SK-N-SH (cell line): Measurements from ENCODE around the gene AOAH. TPM values are rescaled to one million over a fixed set of nuclear protein-coding genes. Genes with fewer than 3 reads are reported as not detected.

Experiments used
- CTCF ChIA-PET: fragments of 300-600, 350-600 bp; formaldehyde crosslinking; extraction: SDS; loops from one replicate; lab custom pipeline; 2021; lab: Yijun Ruan, JAX
- POLR2A ChIA-PET: fragments of 350-600 bp; sonication (Branson Sonifier 250); formaldehyde crosslinking; extraction: SDS; loops from one replicate; lab custom pipeline; 2020; ENCODE audit warnings: antibody characterized with exemption, inconsistent platforms; lab: Yijun Ruan, JAX
- DNase-seq: peaks from one replicate; pipeline ENCODE4 v3.0.0; 2012
- H2AFZ ChIP-seq: fragments of 200-600 bp; sonication (generic); 2 replicates; pipeline ENCODE4 v1.8.1; 2016; ENCODE audit warnings: antibody characterized with exemption, mild to moderate bottlenecking, low read depth
- H3F3A ChIP-seq: fragments of 200-600 bp; sonication (generic); replicated peaks from 2 replicates; pipeline ENCODE3; 2016; ENCODE audit warnings: antibody characterized with exemption, mild to moderate bottlenecking; ENCODE audit not compliant: insufficient read depth
- H3K27ac ChIP-seq, 2 experiments: fragments of 200-500 bp in 1 of 2; fragments of 200-600 bp in 1 of 2; sonication (Bioruptor generic) in 1 of 2; sonication (generic), shearing (Covaris generic) in 1 of 2; 2 replicates each; pipeline versions ENCODE4 v1.5.1 to v1.6.1; 2014 to 2016; ENCODE audit warnings: low read depth in 2 of 2, inconsistent platforms in 1 of 2, low read length in 1 of 2, mild to moderate bottlenecking in 1 of 2, mixed read lengths in 1 of 2
- H3K27me3 ChIP-seq: fragments of 200-600 bp; sonication (generic), shearing (Covaris generic); 2 replicates; pipeline ENCODE4 v1.6.1; 2016; ENCODE audit warnings: mixed run types; ENCODE audit not compliant: insufficient read depth
- H3K36me3 ChIP-seq, 2 experiments: fragments of 200-500 bp in 1 of 2; fragments of 200-600 bp in 1 of 2; sonication (Bioruptor generic) in 1 of 2; sonication (generic) in 1 of 2; replicated peaks in 1 of 2; 2 replicates each; pipeline versions ENCODE3 to v1.5.1; 2014 to 2016; ENCODE audit warnings: low read length in 1 of 2, mild to moderate bottlenecking in 1 of 2; ENCODE audit not compliant: insufficient read depth in 2 of 2, control insufficient read depth in 1 of 2
- H3K4me1 ChIP-seq, 2 experiments: fragments of 200-500 bp in 1 of 2; fragments of 200-600 bp in 1 of 2; sonication (Bioruptor generic) in 1 of 2; sonication (generic), shearing (Covaris generic) in 1 of 2; 2 replicates each; pipeline versions ENCODE4 v1.5.1 to v1.6.1; 2014 to 2016; ENCODE audit warnings: low read depth in 1 of 2, low read length in 1 of 2, mixed run types in 1 of 2; ENCODE audit not compliant: insufficient read depth in 2 of 2, control insufficient read depth in 1 of 2
- H3K4me2 ChIP-seq: fragments of 200-600 bp; sonication (generic), shearing (Covaris generic); 2 replicates; pipeline ENCODE4 v1.6.1; 2017; ENCODE audit warnings: mixed run types
- H3K4me3 ChIP-seq, 2 experiments: fragments of 200-500 bp in 1 of 2; fragments of 200-600 bp in 1 of 2; sonication (Bioruptor generic) in 1 of 2; sonication (generic), shearing (Covaris generic) in 1 of 2; 2 replicates each; pipeline versions ENCODE4 v1.5.1 to v1.8.1; 2014 to 2016; ENCODE audit warnings: low read depth in 2 of 2, inconsistent platforms in 1 of 2, low read length in 1 of 2, mild to moderate bottlenecking in 1 of 2, mixed read lengths in 1 of 2, moderate library complexity in 1 of 2
- H3K79me2 ChIP-seq: fragments of 200-600 bp; sonication (generic); 2 replicates; pipeline ENCODE4 v1.8.1; 2017; ENCODE audit warnings: mild to moderate bottlenecking; ENCODE audit not compliant: insufficient read depth
- H3K9ac ChIP-seq: fragments of 200-600 bp; sonication (generic); 2 replicates; pipeline ENCODE4 v1.6.1; 2017; ENCODE audit warnings: mixed run types
- H3K9me2 ChIP-seq: fragments of 200-600 bp; sonication (generic); 2 replicates; pipeline ENCODE4 v1.6.1; 2017; ENCODE audit warnings: mixed run types
- H3K9me3 ChIP-seq: fragments of 200-600 bp; sonication (generic); 2 replicates; pipeline ENCODE4 v1.6.1; 2017; ENCODE audit warnings: mixed run types, mild to moderate bottlenecking, moderate library complexity
- H4K20me1 ChIP-seq: fragments of 200-600 bp; sonication (generic); 2 replicates; pipeline ENCODE4 v1.6.1; 2017; ENCODE audit warnings: mild to moderate bottlenecking, mixed run types; ENCODE audit not compliant: insufficient read depth
- CTCF ChIP-seq: fragments of 200-600 bp; sonication (generic); IDR thresholded peaks from 2 replicates; pipeline ENCODE4 v1.6.1; 2017; ENCODE audit warnings: antibody characterized with exemption, mild to moderate bottlenecking, moderate library complexity
- EP300 ChIP-seq, 2 experiments: IDR thresholded peaks; 2 replicates each; pipeline versions ENCODE4 v1.4.0 to v1.6.1; 2012; ENCODE audit warnings: borderline replicate concordance in 1 of 2, low read depth in 1 of 2, low read length in 1 of 2
- EZH2phosphoT487 ChIP-seq: fragments of 200-600 bp; sonication (generic); IDR thresholded peaks from 2 replicates; pipeline ENCODE4 v1.6.1; 2017; ENCODE audit warnings: low read depth, mixed run types, mild to moderate bottlenecking, antibody characterized with exemption, moderate library complexity, borderline replicate concordance
- GABPA ChIP-seq: IDR thresholded peaks from 2 replicates; pipeline ENCODE4 v1.4.0; 2012; ENCODE audit warnings: low read depth, mild to moderate bottlenecking
- JUND ChIP-seq: IDR thresholded peaks from 2 replicates; pipeline ENCODE4 v1.4.0; 2012
- MAX ChIP-seq: IDR thresholded peaks from 2 replicates; pipeline ENCODE4 v1.4.0; 2012; ENCODE audit warnings: low read depth
- MEF2A ChIP-seq: IDR thresholded peaks from 2 replicates; pipeline ENCODE4 v1.4.0; 2012; ENCODE audit warnings: low read depth, borderline replicate concordance
- PBX3 ChIP-seq: IDR thresholded peaks from 2 replicates; pipeline ENCODE4; 2012
- RAD21 ChIP-seq: IDR thresholded peaks from 2 replicates; pipeline ENCODE4 v1.6.1; 2012; ENCODE audit warnings: mild to moderate bottlenecking, low read length
- RCOR1 ChIP-seq: fragments of 150-350 bp; IDR thresholded peaks from 2 replicates; pipeline ENCODE4 v1.6.1; 2017; ENCODE audit warnings: antibody characterized with exemption, low read length
- REST ChIP-seq: IDR thresholded peaks from 2 replicates; pipeline ENCODE4 v1.6.1; 2012; ENCODE audit warnings: mild to moderate bottlenecking, low read depth, low read length, moderate library complexity
- TEAD4 ChIP-seq: IDR thresholded peaks from 2 replicates; pipeline ENCODE4 v1.4.0; 2012; ENCODE audit warnings: mild to moderate bottlenecking, borderline replicate concordance; ENCODE audit not compliant: insufficient read depth
- USF1 ChIP-seq: IDR thresholded peaks from 2 replicates; pipeline ENCODE4 v1.4.0; 2012; ENCODE audit warnings: low read depth, borderline replicate concordance
- WGBS: methylation state at CpG from one replicate; pipeline ENCODE4 v1.1.6; 2017; ENCODE audit warnings: low lambda C conversion rate; 5-methylcytosine and 5-hydroxymethylcytosine counted together
- polyA plus RNA-seq, 3 experiments: library from polyadenylated mRNA; depleted of rRNA; stranded (reverse); fragments of >200 nt; gene quantifications; 2 replicates each; pipeline ENCODE4 v1.2.3, GENCODE V29; 2012

The AOAH gene
- polyA plus RNA-seq, 1 of the 3 experiments (the other 2 are of a cell fraction), result not detected

GRCh38 chr7:36601601-36602000, 122.7 kb downstream of the AOAH start:
- CTCF ChIA-PET, result interaction anchor here (1.9 kb wide), 1 partner anchor 114 kb away, joined by 7 read pairs; no protein-coding TSS in a partner anchor
- H3K4me2 ChIP-seq, result no peak overlapping the region; the same call in 1 of the 2 replicates

GRCh38 chr7:36600869-36601530, 123.3 kb downstream of the AOAH start:
- 55% methylated on average over 5 of the region's 5 CpGs for WGBS
- Histone ChIP-seq H3K4me1 (peaks cover 0 to 6% of the 10 kb centered on the region in 2 experiments; a peak in 1 of 4 replicates), H3F3A (no peaks in the 10 kb centered on the region), H3K9me2 (no peaks in the 10 kb centered on the region), H3K4me2 (no peak overlapping the region; the same call in 1 of the 2 replicates), H3K9me3 (no peaks in the 10 kb centered on the region), H3K27me3 (no peaks in the 10 kb centered on the region), H2AFZ (no peak overlapping the region), H3K79me2 (no peaks in the 10 kb centered on the region), H4K20me1 (no peaks in the 10 kb centered on the region), H3K4me3 (no peak overlapping the region), H3K36me3 (no peaks in the 10 kb centered on the region), H3K9ac (no peak overlapping the region), H3K27ac (peak overlapping the region in 1 of 2 experiments; percentile 11; a peak in 1 of 4 replicates)
- DNase-seq, result no peak
- ChIA-PET POLR2A (no interaction called here), CTCF (interaction anchor here (0.6 to 1.9 kb wide), 2 partner anchors 8 to 113 kb away, joined by 3 to 7 read pairs; no protein-coding TSS in a partner anchor)
- TF ChIP-seq REST (no peak), MAX (no peak), RCOR1 (no peak), TEAD4 (no peak), EZH2phosphoT487 (no peak), JUND (peak; percentile 42), GABPA (no peak), RAD21 (0 out of 2 replicates have a peak, but pooled peaks have one; percentile 5)

More at GRCh38 chr7:36601601-36602000, 122.7 kb downstream of the AOAH start:
- whole genome bisulfite sequencing, result 73% methylated on average over 3 of the region's 3 CpGs
- H3F3A ChIP-seq, result no peaks in the 10 kb centered on the region
- no peak for DNase-seq
- POLR2A ChIA-PET, result no interaction called here
- H3K9ac ChIP-seq, result no peak overlapping the region
- H3K4me1 ChIP-seq, result peaks cover 0 to 6% of the 10 kb centered on the region in 2 experiments; a peak in 1 of 4 replicates
- H3K4me3 ChIP-seq, result no peak overlapping the region
- H3K27ac ChIP-seq, result no peak overlapping the region
- TF ChIP-seq GABPA, result no peak
- no peak for TF ChIP-seq USF1
- TF ChIP-seq EP300 (IDR thresholded peaks at IDR 0.05; ENCODE audit: borderline replicate concordance in 1 of 2, low read depth in 1 of 2, low read length in 1 of 2), result no peak
- TF ChIP-seq MEF2A, result no peak
- no peak for TF ChIP-seq PBX3
- no peak for TF ChIP-seq CTCF
- H4K20me1 ChIP-seq, result no peaks in the 10 kb centered on the region
- H3K9me2 ChIP-seq, result no peaks in the 10 kb centered on the region
- no peaks in the 10 kb centered on the region for H3K9me3 ChIP-seq
- H2AFZ ChIP-seq, result no peak overlapping the region
- no peaks in the 10 kb centered on the region for H3K36me3 ChIP-seq
- no peaks in the 10 kb centered on the region for H3K27me3 ChIP-seq
- H3K79me2 ChIP-seq, result no peaks in the 10 kb centered on the region
